ENCODE data around the gene PTK7.
"Not testable (repeated sequence)": the region's sequence is repeated elsewhere in the genome, so short reads cannot be mapped to it uniquely, and the experiment has no call there.

The PTK7 gene

GRCh38 chr6:43075670-43076463, at the start of gene PTK7:
PTK7 (plus strand) TSS chr6:43076314; CDS start chr6:43076489, 175 bp downstream.
- peak; percentile 29 for DNase-seq (ENCODE audit: low read depth)

- no peak for DNase-seq (ENCODE audit: low read depth)
These were observed 49.7 kb upstream of the PTK7 start for GRCh38 chr6:43026365-43026764.

- no peak for DNase-seq (ENCODE audit: low read depth)
These were observed 47.0 kb upstream of the PTK7 start for GRCh38 chr6:43029120-43029519.

- no peak for DNase-seq (ENCODE audit: low read depth)
These were observed 43.8 kb upstream of the PTK7 start for GRCh38 chr6:43032326-43032725.

DNA sequence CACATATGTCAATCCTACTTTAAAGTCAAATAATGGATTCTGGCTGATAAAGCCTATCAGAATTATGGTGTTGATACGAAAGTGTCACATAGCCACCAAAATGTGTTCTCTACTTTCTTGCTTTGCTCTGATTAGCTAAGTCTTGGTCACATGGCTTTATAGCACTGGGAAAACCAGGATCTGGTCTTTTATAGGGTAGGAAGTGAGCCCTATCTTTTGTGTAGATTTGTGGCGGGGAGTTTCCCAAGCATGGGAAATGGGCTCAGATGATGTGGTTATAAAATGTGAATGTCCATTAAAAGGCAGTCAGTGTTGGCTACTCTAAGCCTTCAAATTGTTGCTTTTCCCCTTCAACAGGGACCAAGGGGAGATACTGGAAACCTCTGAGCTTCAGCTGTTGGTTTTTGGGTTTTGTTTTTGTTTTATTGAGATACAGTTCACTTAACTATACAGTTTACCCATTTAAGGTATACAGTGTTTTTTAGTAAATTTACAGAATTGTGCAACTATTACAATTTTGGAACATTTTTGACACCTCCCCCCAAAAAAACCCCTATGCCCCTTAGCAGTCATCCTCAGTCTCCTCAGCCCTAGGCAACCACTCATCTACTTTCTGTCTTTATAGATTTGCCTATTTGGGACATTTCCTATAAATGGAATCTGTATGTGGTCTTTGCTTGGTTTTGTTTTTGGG, 42.5 kb upstream of the PTK7 start:
- no peak for DNase-seq (ENCODE audit: low read depth)

GRCh38 chr6:43034190-43034525, 42.0 kb upstream of the PTK7 start:
- DNase-seq (ENCODE audit: low read depth): no peak

DNA sequence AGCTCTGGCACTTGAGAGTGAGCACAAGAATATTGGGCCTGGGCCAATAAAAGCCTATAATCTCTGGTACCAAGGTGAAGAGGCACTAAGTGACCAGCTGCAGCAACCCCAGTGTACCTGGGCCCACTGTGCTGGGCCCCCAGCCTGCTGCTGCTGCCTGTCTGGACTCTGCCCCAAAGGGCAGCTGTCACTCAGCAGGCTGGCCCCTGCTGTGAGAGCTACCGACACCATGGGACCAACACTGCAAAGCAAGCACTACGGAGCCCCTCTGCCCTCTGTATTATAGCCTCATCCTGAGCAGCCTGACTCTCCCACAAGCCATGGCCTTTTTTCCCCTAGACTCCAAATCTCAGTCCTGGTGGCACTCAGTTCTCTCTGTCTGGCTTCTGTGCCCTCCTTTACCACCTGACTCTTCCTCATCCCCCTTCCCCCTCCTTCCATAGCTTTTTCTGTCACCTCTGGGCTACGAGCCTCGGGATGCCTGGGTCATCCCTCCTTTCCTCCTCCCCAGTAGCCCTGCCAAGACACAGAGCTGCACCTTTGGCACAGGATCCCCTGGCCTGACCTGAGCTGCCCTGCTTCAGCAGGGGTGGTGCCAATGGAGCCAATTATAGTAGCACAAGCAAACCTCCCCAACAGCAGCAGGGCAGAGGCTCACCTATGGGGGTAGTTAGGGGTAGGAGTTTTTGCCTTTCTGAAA, 40.5 kb upstream of the PTK7 start:
- DNase-seq (ENCODE audit: low read depth): no peak

DNA sequence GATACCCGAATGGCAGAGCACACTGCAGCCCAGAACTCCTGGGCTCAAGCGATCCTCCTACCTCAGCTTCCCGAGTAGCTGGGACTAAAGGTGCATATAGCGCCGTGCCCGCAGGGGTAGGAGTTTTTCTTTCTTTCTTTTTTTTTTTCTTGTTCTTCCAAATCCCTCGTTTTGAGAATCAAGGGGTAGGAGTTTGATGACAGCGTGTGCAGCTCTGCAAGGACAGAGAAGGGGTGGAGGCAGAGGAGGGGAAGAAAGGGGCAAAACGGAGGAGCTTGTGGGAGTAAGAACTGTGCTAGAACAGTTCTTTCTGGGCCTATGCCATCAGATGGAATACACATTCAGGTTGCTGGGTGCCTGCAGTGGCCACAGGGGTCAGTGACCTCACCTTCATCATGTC, 39.4 kb upstream of the PTK7 start:
- no peak for DNase-seq (ENCODE audit: low read depth)

GRCh38 chr6:43037197-43037596, 38.9 kb upstream of the PTK7 start:
- no peak for DNase-seq (ENCODE audit: low read depth)

DNA sequence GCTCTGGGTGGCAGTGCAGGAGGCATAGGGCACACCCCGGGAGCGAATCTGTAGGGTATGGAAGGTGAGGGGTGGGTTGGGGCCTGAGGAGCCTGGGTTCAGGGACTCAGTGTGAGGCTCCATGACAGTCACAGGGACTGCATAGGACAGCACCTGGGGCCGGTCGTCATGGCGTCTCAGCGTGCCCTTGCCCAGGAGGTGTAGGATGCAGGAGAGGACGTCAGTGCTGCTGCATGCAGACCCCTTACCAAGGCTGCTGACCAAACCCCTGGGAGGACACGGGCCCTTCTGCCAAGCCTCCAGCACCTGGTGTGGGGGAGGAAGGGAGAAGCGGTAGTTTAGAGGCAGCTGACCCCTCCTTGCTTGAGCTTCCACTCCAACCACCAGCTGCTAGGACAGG, 38.4 kb upstream of the PTK7 start:
- no peak for DNase-seq (ENCODE audit: low read depth)

GRCh38 chr6:43038727-43039126, 37.4 kb upstream of the PTK7 start:
- no peak for DNase-seq (ENCODE audit: low read depth)

GRCh38 chr6:43040542-43041257, 35.4 kb upstream of the PTK7 start:
- no peak for DNase-seq (ENCODE audit: low read depth)

DNA sequence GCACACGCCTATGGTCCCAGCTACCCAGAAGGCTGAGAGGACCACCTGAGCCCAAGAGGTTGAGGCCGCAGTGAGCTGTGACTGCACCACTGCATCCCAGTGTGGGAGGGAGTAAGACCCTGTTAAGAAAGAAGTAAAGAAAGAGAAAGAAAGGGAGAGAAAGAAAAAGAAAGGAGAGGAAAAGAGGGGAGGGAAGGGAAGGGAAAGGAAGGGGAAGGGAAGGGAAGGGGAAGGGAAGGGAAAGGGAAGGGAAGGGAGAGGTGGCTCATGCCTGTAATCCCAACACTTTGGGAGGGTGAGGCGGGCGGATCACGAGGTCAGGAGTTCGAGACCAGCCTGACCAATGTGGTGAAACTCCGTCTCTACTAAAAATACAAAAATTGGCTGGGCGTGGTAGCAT, 34.6 kb upstream of the PTK7 start:
- not testable (repeated sequence) for DNase-seq (ENCODE audit: low read depth)

GRCh38 chr6:43043310-43043709, 32.8 kb upstream of the PTK7 start:
- DNase-seq (ENCODE audit: low read depth): no peak

DNA sequence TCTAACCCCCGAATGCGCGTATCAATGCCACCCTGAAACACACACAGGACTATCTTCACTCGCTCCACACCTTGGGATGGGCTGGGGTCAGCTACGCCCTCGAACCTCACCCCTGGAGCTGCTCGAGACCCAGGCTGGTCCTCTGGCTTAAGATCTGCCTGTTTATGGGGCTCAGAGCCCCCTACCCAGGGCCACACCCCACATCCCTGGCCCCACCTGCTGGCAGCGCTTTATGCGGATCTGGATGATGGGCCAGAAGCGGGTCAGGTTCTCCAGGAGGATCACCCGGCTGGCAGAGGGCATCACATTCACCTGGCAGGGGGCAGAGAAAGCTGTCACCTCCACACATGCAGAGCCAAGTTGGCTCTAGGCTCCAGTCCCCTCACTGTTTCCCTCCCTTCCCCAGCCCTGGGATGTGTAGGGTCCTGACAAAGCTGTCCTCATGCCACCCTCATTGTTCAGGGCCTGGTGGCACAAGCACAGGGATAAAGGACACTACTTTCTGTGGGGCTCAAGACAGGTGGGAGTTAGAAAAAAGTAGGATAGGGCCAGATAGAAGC, 30.7 kb upstream of the PTK7 start:
- DNase-seq (ENCODE audit: low read depth): no peak

DNA sequence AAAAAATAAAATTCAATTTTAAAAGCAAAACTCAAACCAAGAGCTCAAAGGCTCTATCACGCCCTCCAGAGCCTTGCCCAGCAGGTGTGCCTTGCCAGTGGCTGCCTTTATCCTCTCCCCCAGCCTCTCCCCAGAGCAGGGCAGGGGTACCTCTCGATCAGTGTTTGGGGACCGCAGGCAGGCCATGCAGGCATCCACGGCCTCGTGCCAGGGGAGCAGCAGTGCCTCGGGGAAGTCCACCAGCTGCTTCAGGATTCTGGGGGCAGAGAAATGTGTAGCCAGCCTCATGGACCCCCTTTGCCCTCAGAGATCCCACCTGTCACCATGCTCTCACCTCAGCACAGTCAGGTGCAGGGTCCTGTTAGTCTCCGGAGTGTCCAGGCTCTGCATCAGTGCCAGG, 28.1 kb upstream of the PTK7 start:
- DNase-seq (ENCODE audit: low read depth): no peak

DNA sequence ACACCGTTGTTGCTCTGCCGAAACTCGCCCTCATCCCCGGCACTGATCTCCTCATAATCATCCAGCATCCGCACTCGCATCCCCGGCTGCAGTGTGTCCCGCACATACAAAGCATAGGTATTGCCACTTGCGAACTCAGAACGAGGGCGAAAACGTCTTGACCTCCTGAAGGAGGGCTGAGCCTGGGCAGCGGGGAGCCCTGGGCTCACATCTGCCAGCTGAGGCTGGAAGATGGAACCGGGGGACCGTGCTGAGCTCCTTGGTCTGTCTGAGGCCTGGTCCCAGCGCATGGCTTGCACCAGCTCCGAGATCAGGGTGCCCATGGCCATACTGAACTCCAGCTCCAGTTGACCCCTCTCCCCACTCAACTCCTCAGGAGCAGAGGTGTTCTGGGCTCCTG, 25.1 kb upstream of the PTK7 start:
- no peak for DNase-seq (ENCODE audit: low read depth)

DNA sequence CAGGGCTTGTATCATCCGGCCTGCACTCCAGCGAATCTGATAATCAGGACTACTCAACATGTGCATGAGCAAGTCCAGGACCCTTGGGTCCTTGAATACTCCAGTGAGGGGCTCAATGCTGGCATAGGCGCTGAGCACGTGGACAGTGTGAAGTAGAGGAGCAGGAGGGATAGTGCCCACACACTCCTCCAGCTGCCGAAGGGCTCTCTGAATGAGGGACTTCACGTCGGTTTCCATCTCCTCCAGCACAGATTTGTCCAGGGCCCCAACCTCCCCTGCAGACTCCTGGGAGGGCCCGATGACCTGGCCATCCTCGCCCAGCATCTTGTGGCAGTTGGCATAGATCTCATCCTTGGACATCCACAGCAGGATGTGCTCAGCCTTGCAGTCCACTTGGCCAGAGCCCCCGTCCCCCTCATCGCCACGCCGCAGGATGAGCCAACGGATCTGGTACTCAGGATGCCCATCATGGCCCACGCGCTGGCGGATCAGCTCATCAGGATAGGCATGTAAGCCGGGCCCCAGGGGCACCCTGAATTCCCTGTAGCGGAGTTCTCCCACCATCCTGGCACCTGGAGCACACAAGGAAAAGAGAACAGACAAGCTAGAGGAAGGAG, 23.8 kb upstream of the PTK7 start:
- DNase-seq (ENCODE audit: low read depth): no peak

GRCh38 chr6:43052842-43053544, 23.1 kb upstream of the PTK7 start:
- DNase-seq (ENCODE audit: low read depth): no peak

DNA sequence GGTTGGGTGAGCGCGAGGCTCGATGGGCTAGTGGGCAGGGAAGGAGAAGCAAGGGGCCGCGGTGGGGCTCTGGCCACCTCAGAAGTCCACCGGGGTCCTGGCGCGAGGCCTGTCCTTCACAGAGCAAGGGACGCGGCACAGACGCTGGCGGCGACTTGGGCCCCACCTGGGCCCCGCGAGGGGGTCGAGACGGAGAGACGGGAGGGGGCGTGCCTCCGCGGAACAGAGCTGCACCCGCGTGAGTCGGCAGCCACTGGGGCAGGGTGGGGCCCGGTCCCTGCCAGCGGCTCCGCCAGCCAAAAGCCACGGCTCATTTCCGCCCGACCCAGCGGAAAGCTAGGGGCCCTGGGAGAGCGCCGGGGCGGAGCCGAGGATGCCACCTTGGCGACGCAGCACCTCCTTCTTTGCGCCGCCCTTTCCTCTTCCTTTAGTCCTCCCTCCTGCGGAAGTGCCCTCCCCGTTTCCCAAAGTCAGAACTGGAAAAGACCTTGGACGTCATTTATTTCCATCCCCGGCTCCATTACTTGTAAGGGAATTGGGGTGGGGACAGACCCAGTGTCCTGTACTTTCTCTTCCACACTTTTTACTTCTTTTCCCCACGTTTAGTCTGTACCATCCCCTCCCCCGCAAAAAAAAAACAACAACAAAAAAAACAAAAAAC, 22.4 kb upstream of the PTK7 start, which contains the start of gene CUL7:
Gene CUL7 (minus strand): TSS at position 307 of the 661 bp plus-strand sequence. CDS start 1,063 bp downstream, outside the sequence.
- peak; percentile 83 for DNase-seq (ENCODE audit: low read depth)

Measured in CMK (cell line).